Lower lobe of right lung (tissue), 2 donors: ENCODE data around the gene SKAP1. TPM values are rescaled to one million over a fixed set of nuclear protein-coding genes. Genes with fewer than 3 reads are reported as not detected.
"Not testable (repeated sequence)": the region's sequence is repeated elsewhere in the genome, so short reads cannot be mapped to it uniquely, and the experiment has no call there.

Source experiments
- ATAC-seq, 2 donors: fragments of 200-7000 bp; cut with Tn5 transposase; one replicate each; pipeline ENCODE4 v1.9.1; 2020 to 2022; ENCODE audit warnings: mild to moderate bottlenecking in 2 of 2, moderate library complexity in 2 of 2
- DNase-seq: peaks from one replicate; pipeline ENCODE4 v3.0.0-alpha.2; 2020
- H3K27ac ChIP-seq: fragments of 200-600 bp; one replicate; pipeline ENCODE4 v1.8.0; 2022
- H3K27me3 ChIP-seq: fragments of 200-600 bp; one replicate; pipeline ENCODE4 v1.8.0; 2022; ENCODE audit warnings: low read depth
- H3K36me3 ChIP-seq: fragments of 200-600 bp; one replicate; pipeline ENCODE4 v1.8.0; 2022; ENCODE audit warnings: mild to moderate bottlenecking
- H3K4me1 ChIP-seq: fragments of 200-600 bp; one replicate; pipeline ENCODE4 v1.8.0; 2022
- H3K4me3 ChIP-seq: fragments of 200-600 bp; one replicate; pipeline ENCODE4 v1.8.0; 2022; ENCODE audit warnings: mild to moderate bottlenecking
- H3K9me3 ChIP-seq: fragments of 200-600 bp; one replicate; pipeline ENCODE4 v1.8.0; 2022
- CTCF ChIP-seq: fragments of 200-600 bp; IDR thresholded peaks from one replicate; pipeline ENCODE4 v1.8.0; 2022; ENCODE audit warnings: antibody characterized with exemption, mild to moderate bottlenecking
- intact Hi-C: fragments of 100-400 bp; cut with DNase I; formaldehyde crosslinking; loops from one replicate; pipeline ENCODE4 v1.11.0; 2022
- total RNA-seq: library from RNA; stranded (reverse); fragmentation: NEBNext Ultra II Directional; extraction: Animal tissue kit (Norgen Biotek cat#: 25700); gene quantifications from one replicate; pipeline ENCODE4 v1.2.1, GENCODE V29; 2021
- donor health status: DM: no; HTN: yes; CAD: no; lungs with severe emphysema.

SKAP1 gene
- total RNA-seq, 1 donor from 2014 or later, result 6.4 TPM

DNA sequence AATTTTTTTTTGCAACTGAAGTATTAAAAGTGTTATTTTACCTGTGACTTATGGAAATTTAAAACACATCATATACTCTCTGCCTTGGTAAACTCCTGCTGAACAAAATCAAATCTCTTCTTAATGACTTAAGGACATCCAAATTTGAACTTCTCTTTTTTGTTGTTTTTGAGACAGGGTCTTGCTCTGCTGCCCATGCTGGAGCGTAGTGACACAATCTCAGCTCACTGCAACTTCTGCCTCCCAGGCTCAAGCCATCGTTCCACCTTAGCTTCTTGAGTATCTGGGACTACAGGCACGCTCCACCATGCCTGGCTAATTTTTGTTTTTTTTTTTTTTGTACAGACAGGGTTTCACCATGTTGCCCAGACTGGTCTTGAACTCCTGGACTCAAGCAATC is 56.1 kb downstream of the SKAP1 start:
- DNase-seq (no peak), ATAC-seq (no peak)
- Histone ChIP-seq H3K27me3 (peaks cover 14% of the 10 kb centered on the region), H3K9me3 (no peaks in the 10 kb centered on the region), H3K4me3 (no peak overlapping the region), H3K4me1 (no peaks in the 10 kb centered on the region), H3K27ac (no peak overlapping the region), H3K36me3 (no peaks in the 10 kb centered on the region)
- no peak for TF ChIP-seq CTCF
- intact Hi-C loops, result no loop called here

DNA sequence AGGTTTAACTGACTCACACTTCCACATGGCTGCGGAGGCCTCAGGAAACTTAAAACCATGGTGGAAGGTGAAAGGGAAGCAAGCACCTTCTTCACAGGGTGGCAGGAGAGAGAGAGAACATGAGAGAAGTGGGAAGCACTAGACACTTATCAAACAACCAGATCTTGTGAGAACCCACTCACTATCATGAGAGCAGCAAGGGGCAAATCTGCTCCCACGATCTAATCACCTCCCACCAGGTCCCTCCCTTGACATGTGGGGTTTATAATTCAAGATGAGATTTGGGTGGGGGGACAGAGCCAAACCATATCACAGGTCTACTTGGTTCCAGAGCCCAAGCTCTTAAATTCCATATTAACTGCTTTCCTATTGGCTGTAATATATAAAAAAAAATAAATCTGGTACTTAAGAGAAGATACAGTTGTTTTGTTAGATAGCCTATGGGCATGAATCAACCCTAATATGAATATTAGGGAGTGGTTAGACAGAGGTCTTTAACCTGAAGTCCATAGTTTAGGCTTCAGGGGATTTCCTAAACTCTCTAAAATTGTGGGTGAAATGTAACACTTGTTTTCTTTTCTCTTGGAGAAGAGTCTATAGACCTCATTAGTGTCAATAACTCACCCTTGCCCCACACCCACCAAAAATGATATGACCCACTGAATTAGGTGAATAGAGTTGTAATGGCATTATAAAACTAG is 56.7 kb downstream of the SKAP1 start:
- H3K4me3 ChIP-seq, result no peak overlapping the region
- H3K4me1 ChIP-seq, result no peaks in the 10 kb centered on the region
- no peaks in the 10 kb centered on the region for H3K36me3 ChIP-seq
- no peak for TF ChIP-seq CTCF
- H3K9me3 ChIP-seq, result no peaks in the 10 kb centered on the region
- no peak overlapping the region for H3K27ac ChIP-seq
- H3K27me3 ChIP-seq, result peaks cover 20% of the 10 kb centered on the region
- DNase-seq (no peak), ATAC-seq (no peak)
- intact Hi-C loops, result no loop called here

DNA sequence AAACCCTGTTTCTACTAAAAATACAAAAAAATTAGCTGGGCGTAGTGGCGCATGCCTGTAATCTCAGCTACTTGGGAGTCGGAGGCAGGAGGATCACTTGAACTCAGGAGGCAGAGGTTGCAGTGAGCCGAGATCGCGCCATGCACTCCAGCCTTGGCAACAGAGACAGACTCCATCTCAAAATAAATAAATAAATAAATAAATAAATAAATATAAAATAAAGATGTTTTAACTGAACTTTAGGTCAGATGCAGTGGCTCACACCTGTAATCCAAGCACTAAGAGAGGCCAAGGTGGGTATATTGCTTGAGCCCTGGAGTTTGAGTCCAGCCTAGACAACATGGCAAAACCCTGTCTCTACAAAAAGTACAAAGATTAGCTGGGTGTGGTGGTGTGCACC is 61.0 kb downstream of the SKAP1 start:
- H3K27me3 ChIP-seq, result peaks cover 41% of the 10 kb centered on the region
- not testable (repeated sequence) for ATAC-seq

DNA sequence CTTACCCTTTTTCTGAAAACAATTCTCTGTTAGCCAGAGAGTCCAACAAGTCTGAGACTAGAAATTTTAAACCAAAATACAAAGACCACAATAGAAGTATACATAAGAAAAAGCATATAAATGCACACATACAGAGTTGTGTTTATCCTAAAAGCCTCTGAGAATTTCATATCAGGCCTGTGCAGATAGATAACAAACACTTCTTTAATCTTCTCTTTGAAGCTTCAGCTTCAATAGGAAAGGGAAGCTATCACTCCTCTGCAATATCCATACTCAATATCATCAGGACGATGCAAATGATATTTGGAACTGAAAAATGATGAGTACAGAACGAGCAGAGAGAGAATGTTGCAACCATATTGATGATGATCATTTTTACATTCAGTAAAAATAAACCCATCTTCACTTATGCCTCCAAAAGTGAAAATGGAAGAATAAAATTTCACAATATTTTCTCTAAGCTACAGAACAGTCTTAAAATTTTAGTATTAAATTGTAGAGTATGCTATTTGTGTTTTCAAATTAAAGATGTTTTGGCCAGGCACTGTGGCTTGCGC is 61.6 kb downstream of the SKAP1 start:
- Histone ChIP-seq H3K27me3 (peaks cover 41% of the 10 kb centered on the region), H3K27ac (no peak overlapping the region), H3K4me3 (no peak overlapping the region), H3K9me3 (no peaks in the 10 kb centered on the region), H3K36me3 (no peaks in the 10 kb centered on the region), H3K4me1 (no peaks in the 10 kb centered on the region)
- TF ChIP-seq CTCF, result no peak
- intact Hi-C loops, result no loop called here
- ATAC-seq (no peak), DNase-seq (no peak)

More for the DNA sequence above, 61.0 kb downstream of the SKAP1 start:
- H3K4me3 ChIP-seq, H3K9me3 ChIP-seq, H3K27ac ChIP-seq, DNase-seq, H3K4me1 ChIP-seq, H3K36me3 ChIP-seq, intact Hi-C loops: not testable (repeated sequence)

GRCh38 chr17:48363161-48363560 is 66.9 kb downstream of the SKAP1 start:
- intact Hi-C loops, result no loop called here
- Histone ChIP-seq H3K36me3 (no peaks in the 10 kb centered on the region), H3K4me3 (no peak overlapping the region), H3K4me1 (no peaks in the 10 kb centered on the region), H3K27ac (no peak overlapping the region), H3K27me3 (peaks cover 32% of the 10 kb centered on the region), H3K9me3 (no peaks in the 10 kb centered on the region)
- TF ChIP-seq CTCF, result no peak
- DNase-seq (no peak), ATAC-seq (no peak)

GRCh38 chr17:48360861-48361633 is 69.0 kb downstream of the SKAP1 start:
- ATAC-seq, H3K36me3 ChIP-seq, H3K4me1 ChIP-seq, H3K27ac ChIP-seq, intact Hi-C loops, H3K4me3 ChIP-seq, H3K9me3 ChIP-seq, DNase-seq: not testable (repeated sequence)
- peaks cover 25% of the 10 kb centered on the region for H3K27me3 ChIP-seq
